Uterus (tissue), 2 donors: ENCODE data around the gene ZMYND8.

Experiments
- CTCF ChIP-seq, 4 experiments: fragments of 200-600 bp in 2 of 4; fragments of 450-650 bp in 2 of 4; sonication (generic) in 2 of 4; IDR thresholded peaks; one replicate each; pipeline ENCODE4 v1.5.1; 2016 to 2019; ENCODE audit warnings: antibody characterized with exemption in 4 of 4, mild to moderate bottlenecking in 2 of 4, moderate library complexity in 1 of 4
- POLR2A ChIP-seq, 2 donors: fragments of 450-650 bp; IDR thresholded peaks; one replicate each; pipeline ENCODE4 v1.6.1; 2016; ENCODE audit warnings: antibody characterized with exemption in 2 of 2, mild to moderate bottlenecking in 1 of 2, moderate library complexity in 1 of 2

- TF ChIP-seq CTCF (IDR thresholded peaks at IDR 0.05): no peak
- no peak for TF ChIP-seq POLR2A (IDR thresholded peaks at IDR 0.05)
Observed at GRCh38 chr20:47257256-47257655, 99.2 kb downstream of the ZMYND8 start.
